Liver (tissue), 9 donors: ENCODE data around the gene OCA2. TPM values are rescaled to one million over a fixed set of nuclear protein-coding genes. Genes with fewer than 3 reads are reported as not detected.

Source experiments
- DNase-seq: peaks from one replicate; pipeline ENCODE4 v3.0.0-alpha.2; 2017; ENCODE audit warnings: low spot score
- H3K27ac ChIP-seq, 2 donors: one replicate each; pipeline ENCODE4 v1.7.0; 2013; ENCODE audit warnings: inconsistent platforms in 2 of 2, low read length in 2 of 2, control low read depth in 1 of 2, low read depth in 1 of 2, mild to moderate bottlenecking in 1 of 2
- H3K27me3 ChIP-seq, 4 donors: one replicate each; pipeline versions ENCODE4 v1.6.1 to v1.7.0; 2013; ENCODE audit warnings: low read length in 3 of 4, inconsistent platforms in 1 of 4, mild to moderate bottlenecking in 1 of 4, moderate library complexity in 1 of 4; ENCODE audit not compliant: control insufficient read depth in 4 of 4, insufficient read depth in 4 of 4
- H3K36me3 ChIP-seq, 4 donors: one replicate each; pipeline versions ENCODE4 v1.6.1 to v1.7.0; 2013; ENCODE audit warnings: low read length in 3 of 4, mild to moderate bottlenecking in 3 of 4, low read depth in 1 of 4, moderate library complexity in 1 of 4; ENCODE audit not compliant: control insufficient read depth in 4 of 4, insufficient read depth in 3 of 4
- H3K4me1 ChIP-seq, 4 donors: one replicate each; pipeline versions ENCODE4 v1.6.1 to v1.7.0; 2013; ENCODE audit warnings: low read length in 3 of 4, mild to moderate bottlenecking in 3 of 4, moderate library complexity in 1 of 4; ENCODE audit not compliant: control insufficient read depth in 4 of 4, insufficient read depth in 4 of 4
- H3K4me3 ChIP-seq, 3 donors: one replicate each; pipeline versions ENCODE4 v1.6.1 to v1.7.0; 2013; ENCODE audit warnings: low read length in 3 of 3, control low read depth in 1 of 3, low read depth in 1 of 3, mild to moderate bottlenecking in 1 of 3
- H3K9ac ChIP-seq, 2 donors: one replicate each; pipeline ENCODE4 v1.7.0; 2013; ENCODE audit warnings: low read length in 2 of 2, mild to moderate bottlenecking in 2 of 2, moderate library complexity in 2 of 2, control low read depth in 1 of 2, low read depth in 1 of 2
- H3K9me3 ChIP-seq, 4 donors: one replicate each; pipeline versions ENCODE4 v1.6.1 to v1.7.0; 2013; ENCODE audit warnings: low read length in 3 of 4; ENCODE audit not compliant: control insufficient read depth in 4 of 4
- EGR1 ChIP-seq, 2 donors: IDR thresholded peaks; 2 replicates each; pipeline ENCODE4 v1.6.1; 2016 to 2018; ENCODE audit warnings: antibody characterized with exemption in 2 of 2, low read depth in 2 of 2
- FOXA2 ChIP-seq: IDR thresholded peaks from 2 replicates; pipeline ENCODE4 v1.6.1; 2016; ENCODE audit warnings: antibody characterized with exemption
- HNF4A ChIP-seq, 2 donors: conservative IDR thresholded peaks; 2 replicates each; pipeline ENCODE4 v1.6.1; 2016; ENCODE audit warnings: antibody characterized with exemption in 2 of 2, mild to moderate bottlenecking in 2 of 2
- HNF4G ChIP-seq: IDR thresholded peaks from 2 replicates; pipeline ENCODE4 v1.6.1; 2016; ENCODE audit warnings: antibody characterized with exemption
- JUND ChIP-seq, 2 donors: IDR thresholded peaks; 2 replicates each; pipeline ENCODE4 v1.6.1; 2016; ENCODE audit warnings: antibody characterized with exemption in 2 of 2
- RXRA ChIP-seq, 2 donors: IDR thresholded peaks; 2 replicates each; pipeline ENCODE4 v1.6.1; 2017 to 2018; ENCODE audit warnings: antibody characterized with exemption in 2 of 2, mild to moderate bottlenecking in 1 of 2
- SP1 ChIP-seq: IDR thresholded peaks from 2 replicates; pipeline ENCODE4 v1.6.1; 2018; ENCODE audit warnings: antibody characterized with exemption, mild to moderate bottlenecking
- YY1 ChIP-seq: IDR thresholded peaks from 2 replicates; pipeline ENCODE4 v1.6.1; 2016; ENCODE audit warnings: antibody characterized with exemption, mild to moderate bottlenecking
- WGBS: extraction: QIAGEN DNeasy Blood & Tissue Kit; methylation state at CpG from one replicate; pipeline ENCODE4 v1.1.7; 2013; 5-methylcytosine and 5-hydroxymethylcytosine counted together
- polyA plus RNA-seq, 2 donors: library from polyadenylated mRNA; stranded (reverse) in 1 of 2; unstranded in 1 of 2; fragments of 200-250 nt in 1 of 2; fragments of >200 nt in 1 of 2; fragmentation: Nextera tagmentation in 1 of 2; extraction: Ambion mirVana in 1 of 2; gene quantifications; one replicate each; pipeline versions ENCODE4 v1.2.1 to v1.2.3, GENCODE V29; 2013 to 2015
- total RNA-seq, 2 donors: library from RNA; depleted of rRNA; stranded (reverse); fragments of >200 nt; gene quantifications; one replicate each; pipeline ENCODE4 v1.2.3, GENCODE V29; 2014
- TF ChIP-seq, protein P1 (sequence below): fragments of 150-350 bp; IDR thresholded peaks from 2 replicates; pipeline ENCODE4 v1.5.1; 2017; ENCODE audit warnings: improper control_type of control experiment, low read depth, low read length; ENCODE audit not compliant: missing input control
- TF ChIP-seq, protein P2 (sequence below): IDR thresholded peaks from 2 replicates; pipeline ENCODE4 v1.6.1; 2016; ENCODE audit warnings: antibody characterized with exemption, mild to moderate bottlenecking
- TF ChIP-seq, protein P3 (sequence below): IDR thresholded peaks from 2 replicates; pipeline ENCODE4 v1.6.1; 2016; ENCODE audit warnings: antibody characterized with exemption
- TF ChIP-seq, protein P4 (sequence below): IDR thresholded peaks from 2 replicates; pipeline ENCODE4 v1.6.1; 2016; ENCODE audit warnings: antibody characterized with exemption
- donor health status: healthy.
- donor health status: healthy.
- donor health status: healthy.
- donor health status: healthy.
- donor health status: healthy.

The OCA2 gene
- total and polyA plus RNA-seq, 4 donors: 0.02 to 0.56 (median 0.15) TPM

DNA sequence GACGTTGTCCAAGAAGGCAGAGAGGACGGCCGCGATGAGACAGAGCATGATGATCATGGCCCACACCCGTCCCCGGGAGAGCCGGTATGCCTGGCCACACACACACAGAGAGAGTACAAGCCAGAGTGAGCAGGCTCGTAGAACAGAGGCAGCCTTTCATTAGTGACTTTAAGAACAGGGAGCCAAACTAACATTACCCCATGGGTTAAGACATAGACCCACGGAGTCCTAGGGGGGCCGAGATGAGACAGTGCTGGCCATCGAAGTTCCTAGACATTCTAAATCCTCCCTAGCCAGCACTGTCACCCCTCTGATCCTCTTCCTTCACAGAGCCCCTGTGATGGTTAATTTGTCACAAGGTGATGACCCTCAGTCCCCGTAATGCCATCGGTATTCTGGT lies 114.0 kb downstream of the OCA2 start:
- no peaks in the 10 kb centered on the region for H3K4me1 ChIP-seq
- no peaks in the 10 kb centered on the region for H3K9me3 ChIP-seq
- TF ChIP-seq HNF4G: no peak
- TF ChIP-seq, protein P1, sequence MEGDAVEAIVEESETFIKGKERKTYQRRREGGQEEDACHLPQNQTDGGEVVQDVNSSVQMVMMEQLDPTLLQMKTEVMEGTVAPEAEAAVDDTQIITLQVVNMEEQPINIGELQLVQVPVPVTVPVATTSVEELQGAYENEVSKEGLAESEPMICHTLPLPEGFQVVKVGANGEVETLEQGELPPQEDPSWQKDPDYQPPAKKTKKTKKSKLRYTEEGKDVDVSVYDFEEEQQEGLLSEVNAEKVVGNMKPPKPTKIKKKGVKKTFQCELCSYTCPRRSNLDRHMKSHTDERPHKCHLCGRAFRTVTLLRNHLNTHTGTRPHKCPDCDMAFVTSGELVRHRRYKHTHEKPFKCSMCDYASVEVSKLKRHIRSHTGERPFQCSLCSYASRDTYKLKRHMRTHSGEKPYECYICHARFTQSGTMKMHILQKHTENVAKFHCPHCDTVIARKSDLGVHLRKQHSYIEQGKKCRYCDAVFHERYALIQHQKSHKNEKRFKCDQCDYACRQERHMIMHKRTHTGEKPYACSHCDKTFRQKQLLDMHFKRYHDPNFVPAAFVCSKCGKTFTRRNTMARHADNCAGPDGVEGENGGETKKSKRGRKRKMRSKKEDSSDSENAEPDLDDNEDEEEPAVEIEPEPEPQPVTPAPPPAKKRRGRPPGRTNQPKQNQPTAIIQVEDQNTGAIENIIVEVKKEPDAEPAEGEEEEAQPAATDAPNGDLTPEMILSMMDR: no peak
- TF ChIP-seq, protein P2, sequence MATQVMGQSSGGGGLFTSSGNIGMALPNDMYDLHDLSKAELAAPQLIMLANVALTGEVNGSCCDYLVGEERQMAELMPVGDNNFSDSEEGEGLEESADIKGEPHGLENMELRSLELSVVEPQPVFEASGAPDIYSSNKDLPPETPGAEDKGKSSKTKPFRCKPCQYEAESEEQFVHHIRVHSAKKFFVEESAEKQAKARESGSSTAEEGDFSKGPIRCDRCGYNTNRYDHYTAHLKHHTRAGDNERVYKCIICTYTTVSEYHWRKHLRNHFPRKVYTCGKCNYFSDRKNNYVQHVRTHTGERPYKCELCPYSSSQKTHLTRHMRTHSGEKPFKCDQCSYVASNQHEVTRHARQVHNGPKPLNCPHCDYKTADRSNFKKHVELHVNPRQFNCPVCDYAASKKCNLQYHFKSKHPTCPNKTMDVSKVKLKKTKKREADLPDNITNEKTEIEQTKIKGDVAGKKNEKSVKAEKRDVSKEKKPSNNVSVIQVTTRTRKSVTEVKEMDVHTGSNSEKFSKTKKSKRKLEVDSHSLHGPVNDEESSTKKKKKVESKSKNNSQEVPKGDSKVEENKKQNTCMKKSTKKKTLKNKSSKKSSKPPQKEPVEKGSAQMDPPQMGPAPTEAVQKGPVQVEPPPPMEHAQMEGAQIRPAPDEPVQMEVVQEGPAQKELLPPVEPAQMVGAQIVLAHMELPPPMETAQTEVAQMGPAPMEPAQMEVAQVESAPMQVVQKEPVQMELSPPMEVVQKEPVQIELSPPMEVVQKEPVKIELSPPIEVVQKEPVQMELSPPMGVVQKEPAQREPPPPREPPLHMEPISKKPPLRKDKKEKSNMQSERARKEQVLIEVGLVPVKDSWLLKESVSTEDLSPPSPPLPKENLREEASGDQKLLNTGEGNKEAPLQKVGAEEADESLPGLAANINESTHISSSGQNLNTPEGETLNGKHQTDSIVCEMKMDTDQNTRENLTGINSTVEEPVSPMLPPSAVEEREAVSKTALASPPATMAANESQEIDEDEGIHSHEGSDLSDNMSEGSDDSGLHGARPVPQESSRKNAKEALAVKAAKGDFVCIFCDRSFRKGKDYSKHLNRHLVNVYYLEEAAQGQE: no peak
- no peak for TF ChIP-seq RXRA (IDR thresholded peaks at IDR 0.05)
- TF ChIP-seq, protein P3, sequence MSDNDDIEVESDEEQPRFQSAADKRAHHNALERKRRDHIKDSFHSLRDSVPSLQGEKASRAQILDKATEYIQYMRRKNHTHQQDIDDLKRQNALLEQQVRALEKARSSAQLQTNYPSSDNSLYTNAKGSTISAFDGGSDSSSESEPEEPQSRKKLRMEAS: no peak
- no peak for TF ChIP-seq YY1
- no peak for TF ChIP-seq SP1
- TF ChIP-seq EGR1 (IDR thresholded peaks at IDR 0.05; ENCODE audit: low read depth in 2 of 2): no peak
- no peak for TF ChIP-seq HNF4A (conservative IDR thresholded peaks at IDR 0.05)
- no peak for TF ChIP-seq FOXA2
- 92% methylated on average over 13 of the region's 13 CpGs for WGBS
- H3K4me3 ChIP-seq: no peak overlapping the region
- no peak overlapping the region for H3K9ac ChIP-seq
- no peak for DNase-seq
- H3K36me3 ChIP-seq: no peaks in the 10 kb centered on the region
- H3K27ac ChIP-seq: no peak overlapping the region
- peaks cover 0 to 2% (median 0%) of the 10 kb centered on the region in 4 donors for H3K27me3 ChIP-seq

DNA sequence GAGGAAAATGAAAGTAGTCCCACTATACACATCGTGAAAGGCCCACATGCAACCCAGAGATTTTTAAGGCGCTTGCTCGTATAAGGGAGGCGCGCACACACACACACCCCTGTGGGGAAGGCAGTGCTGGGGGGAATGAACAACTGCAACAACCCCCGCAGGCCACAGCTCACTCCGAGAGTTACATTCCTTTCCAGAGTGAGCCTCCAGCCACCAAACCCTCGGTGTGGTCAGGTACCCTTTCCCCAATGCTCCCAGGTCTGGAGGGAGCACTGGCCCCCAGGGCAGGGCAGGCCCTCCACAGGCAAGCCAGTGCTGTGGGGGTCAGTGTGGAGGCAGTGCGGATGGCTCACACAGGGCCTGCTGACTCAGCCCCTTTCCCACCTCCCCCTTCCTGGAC lies 115.6 kb downstream of the OCA2 start:
- Histone ChIP-seq H3K9me3 (no peaks in the 10 kb centered on the region), H3K4me1 (no peaks in the 10 kb centered on the region)
- whole genome bisulfite sequencing: 92% methylated on average over 9 of the region's 9 CpGs

More for the DNA sequence above, 115.6 kb downstream of the OCA2 start:
- H3K27ac ChIP-seq: no peak overlapping the region
- H3K36me3 ChIP-seq: no peaks in the 10 kb centered on the region
- no peak overlapping the region for H3K9ac ChIP-seq
- H3K4me3 ChIP-seq: no peak overlapping the region
- no peak for TF ChIP-seq JUND (IDR thresholded peaks at IDR 0.05)
- TF ChIP-seq, protein P4, sequence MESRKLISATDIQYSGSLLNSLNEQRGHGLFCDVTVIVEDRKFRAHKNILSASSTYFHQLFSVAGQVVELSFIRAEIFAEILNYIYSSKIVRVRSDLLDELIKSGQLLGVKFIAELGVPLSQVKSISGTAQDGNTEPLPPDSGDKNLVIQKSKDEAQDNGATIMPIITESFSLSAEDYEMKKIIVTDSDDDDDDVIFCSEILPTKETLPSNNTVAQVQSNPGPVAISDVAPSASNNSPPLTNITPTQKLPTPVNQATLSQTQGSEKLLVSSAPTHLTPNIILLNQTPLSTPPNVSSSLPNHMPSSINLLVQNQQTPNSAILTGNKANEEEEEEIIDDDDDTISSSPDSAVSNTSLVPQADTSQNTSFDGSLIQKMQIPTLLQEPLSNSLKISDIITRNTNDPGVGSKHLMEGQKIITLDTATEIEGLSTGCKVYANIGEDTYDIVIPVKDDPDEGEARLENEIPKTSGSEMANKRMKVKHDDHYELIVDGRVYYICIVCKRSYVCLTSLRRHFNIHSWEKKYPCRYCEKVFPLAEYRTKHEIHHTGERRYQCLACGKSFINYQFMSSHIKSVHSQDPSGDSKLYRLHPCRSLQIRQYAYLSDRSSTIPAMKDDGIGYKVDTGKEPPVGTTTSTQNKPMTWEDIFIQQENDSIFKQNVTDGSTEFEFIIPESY: no peak
- TF ChIP-seq SP1: no peak
- TF ChIP-seq FOXA2: no peak
- no peak for DNase-seq
- peaks cover 0 to 2% (median 0%) of the 10 kb centered on the region in 4 donors for H3K27me3 ChIP-seq
